Uterus (tissue), 2 donors: Measurements from ENCODE around the gene LILRB5.

Experiments
- CTCF ChIP-seq, 4 experiments: fragments of 200-600 bp in 2 of 4; fragments of 450-650 bp in 2 of 4; sonication (generic) in 2 of 4; IDR thresholded peaks; one replicate each; pipeline ENCODE4 v1.5.1; 2016 to 2019; ENCODE audit warnings: antibody characterized with exemption in 4 of 4, mild to moderate bottlenecking in 2 of 4, moderate library complexity in 1 of 4
- POLR2A ChIP-seq, 2 donors: fragments of 450-650 bp; IDR thresholded peaks; one replicate each; pipeline ENCODE4 v1.6.1; 2016; ENCODE audit warnings: antibody characterized with exemption in 2 of 2, mild to moderate bottlenecking in 1 of 2, moderate library complexity in 1 of 2

GRCh38 chr19:54201172-54201701 is 55.8 kb downstream of the LILRB5 start:
- TF ChIP-seq POLR2A (IDR thresholded peaks at IDR 0.05) (no peak), CTCF (IDR thresholded peaks at IDR 0.05) (no peak)
